Endometrium (tissue), 2 donors: ENCODE data around the gene CCBE1.
"Not testable (repeated sequence)": the region's sequence is repeated elsewhere in the genome, so short reads cannot be mapped to it uniquely, and the experiment has no call there.

Source experiments
- FAIRE-seq: peaks from 2 replicates; lab custom pipeline; 2012; peaks lifted over from hg19 to GRCh38; lab: Jason Lieb, UNC
- donor health status: control.
- donor health status: control.

The CCBE1 gene

DNA sequence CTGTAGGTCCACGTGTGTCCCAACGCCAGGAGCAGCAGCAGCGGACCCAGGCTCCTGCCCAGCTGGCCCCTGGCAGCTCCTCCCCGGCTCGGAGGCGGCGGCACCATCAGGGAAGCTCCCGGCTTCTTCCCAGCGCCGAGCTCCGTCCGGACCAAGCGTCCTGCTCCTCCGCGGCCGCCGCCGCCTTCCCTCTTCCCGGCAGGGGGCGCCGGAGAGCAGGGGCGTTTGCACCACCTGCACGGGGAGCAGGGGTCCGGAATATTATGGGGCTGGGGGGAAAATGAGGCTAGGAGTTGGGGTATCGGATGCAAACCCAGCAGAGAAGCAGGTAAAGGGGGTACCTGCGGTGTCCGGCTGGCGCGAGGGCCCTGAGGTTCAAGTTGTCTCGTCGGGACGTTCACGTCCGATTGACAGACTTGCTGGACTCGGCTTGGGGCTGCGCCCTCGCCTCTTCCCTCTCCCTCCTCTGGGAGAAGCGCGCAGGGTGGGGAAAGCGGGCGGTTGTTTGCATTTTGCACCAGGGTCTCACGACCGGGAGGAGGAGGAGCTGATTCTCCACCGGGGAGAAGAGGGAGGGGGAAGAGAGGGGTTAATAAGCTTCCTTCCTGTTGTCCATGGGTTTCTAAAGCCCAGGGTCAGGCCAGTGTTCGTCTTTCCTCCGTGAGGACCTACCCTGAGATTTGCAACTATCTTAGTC, at the start of gene CCBE1:
Gene CCBE1 (minus strand): TSS at position 188 of the 697 bp plus-strand sequence.
- FAIRE-seq, result no peak

DNA sequence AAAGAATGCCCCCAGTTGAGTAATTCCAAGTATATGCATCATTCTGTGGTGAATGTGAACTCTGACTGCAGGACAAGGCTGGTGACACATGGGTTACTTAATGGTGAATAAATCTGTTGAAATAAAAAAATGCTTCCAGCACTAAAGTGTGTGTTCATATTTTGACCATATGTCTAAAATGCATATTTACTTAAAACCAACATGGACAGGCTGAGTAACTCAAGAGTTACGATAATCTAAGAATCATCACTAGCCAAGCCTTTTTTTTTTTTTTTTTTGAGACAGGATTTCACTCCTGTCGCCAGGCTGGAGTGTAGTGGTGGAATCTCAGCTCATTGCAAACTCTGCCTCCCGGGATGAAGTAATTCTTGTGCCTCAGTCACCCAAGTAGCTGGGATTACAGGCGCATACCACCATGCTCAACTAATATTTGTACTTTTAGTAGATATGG, 47.1 kb upstream of the CCBE1 start:
- FAIRE-seq, result no peak

DNA sequence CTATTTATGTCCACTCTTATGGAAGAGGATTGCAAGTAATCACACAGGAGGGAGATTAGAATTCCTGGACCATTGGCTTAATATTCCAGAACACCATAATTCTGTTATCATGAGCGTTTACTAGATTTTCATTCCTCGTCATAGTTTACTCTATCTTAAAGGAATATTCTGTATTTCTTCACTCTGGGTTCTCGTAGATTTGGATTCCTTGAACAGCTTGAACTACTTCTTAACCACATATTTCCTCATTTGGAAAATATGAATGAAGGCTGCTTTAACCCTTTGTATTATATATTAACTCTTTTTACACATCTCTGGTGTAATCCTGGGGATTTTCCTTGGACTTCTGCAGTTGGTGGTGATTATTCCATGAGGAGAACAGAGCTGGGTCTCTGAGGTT, 46.3 kb upstream of the CCBE1 start:
- FAIRE-seq, result no peak

DNA sequence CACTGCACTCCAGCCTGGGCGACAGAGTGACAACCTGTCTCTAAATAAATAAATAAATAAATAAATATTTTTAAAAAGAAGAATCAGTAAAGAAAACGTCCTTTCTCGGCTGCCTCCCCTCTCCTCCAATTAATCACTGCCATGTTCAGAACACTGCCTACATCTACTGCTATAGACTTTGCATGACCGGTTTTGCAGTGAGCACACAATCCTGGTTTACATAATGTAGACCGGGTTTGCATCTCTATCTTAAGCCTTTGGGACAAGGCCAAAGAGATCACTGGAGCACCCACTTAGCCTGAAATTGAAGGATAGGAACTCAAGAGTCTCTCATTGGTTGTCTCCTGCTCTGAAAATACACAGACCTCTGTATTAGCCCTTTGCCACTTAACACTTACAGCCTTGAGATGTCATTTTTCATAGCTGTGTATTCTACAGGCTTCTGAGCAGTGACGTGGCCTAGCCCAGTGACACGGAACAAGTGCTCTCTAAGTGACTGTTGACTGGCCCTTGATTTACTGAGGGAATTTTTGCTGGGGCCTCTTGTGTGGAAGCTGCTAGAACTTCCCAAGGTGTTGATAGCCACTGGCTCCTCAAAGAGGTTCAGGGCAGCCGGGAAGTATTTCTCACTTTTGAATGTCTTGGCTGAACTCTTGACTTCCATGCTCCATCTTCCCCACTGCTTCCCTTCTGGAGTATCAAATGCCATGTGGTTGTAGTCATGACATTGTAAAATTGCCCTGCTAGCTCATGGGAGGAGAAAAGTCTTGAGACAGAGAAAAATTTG, 45.3 kb upstream of the CCBE1 start:
- no peak for FAIRE-seq

DNA sequence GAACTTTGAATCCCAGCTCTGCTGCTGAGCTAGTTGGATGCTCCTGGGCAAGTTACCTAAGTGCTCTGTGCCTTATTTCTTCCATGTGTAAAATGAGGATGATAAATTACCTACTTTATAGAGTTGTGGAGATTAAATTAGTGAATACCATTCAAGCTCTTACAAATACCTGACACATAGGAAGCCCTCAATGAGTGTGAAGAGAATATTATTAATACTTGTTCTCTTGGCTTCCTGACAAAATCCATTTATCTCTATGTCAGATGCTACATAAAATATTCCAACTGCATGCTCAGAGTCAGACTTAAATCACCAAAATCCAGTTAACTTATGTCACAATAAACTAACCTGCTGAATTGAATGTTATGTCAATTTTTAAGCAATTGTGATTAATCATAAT, 42.9 kb upstream of the CCBE1 start:
- no peak for FAIRE-seq

DNA sequence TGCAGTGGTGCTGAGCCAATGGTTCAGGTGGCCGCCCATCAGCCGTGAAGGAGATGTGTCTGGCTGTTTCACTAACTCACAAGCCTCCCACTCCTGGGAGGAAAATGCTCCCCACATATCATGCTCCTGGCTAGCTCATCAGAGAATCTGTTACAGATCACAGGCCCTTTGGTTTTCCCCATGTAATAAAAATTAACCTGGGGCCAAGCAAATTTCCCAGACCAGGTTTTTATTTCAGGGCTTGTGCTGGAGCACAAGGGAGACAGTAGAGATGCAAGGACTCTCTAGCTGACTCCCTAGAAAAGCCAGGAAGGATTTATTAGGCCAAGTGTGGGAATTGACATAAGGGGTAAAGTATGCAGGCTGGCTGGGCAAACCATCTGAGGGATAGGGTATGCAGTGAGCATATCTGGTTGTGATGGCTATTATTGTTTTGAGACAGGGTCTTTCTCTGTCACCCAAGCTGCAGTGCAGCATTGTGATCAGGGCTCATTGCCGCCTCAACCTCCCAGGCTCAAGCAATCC, 40.6 kb upstream of the CCBE1 start:
- FAIRE-seq, result no peak

GRCh38 chr18:59737335-59737734, 40.1 kb upstream of the CCBE1 start:
- not testable (repeated sequence) for FAIRE-seq

DNA sequence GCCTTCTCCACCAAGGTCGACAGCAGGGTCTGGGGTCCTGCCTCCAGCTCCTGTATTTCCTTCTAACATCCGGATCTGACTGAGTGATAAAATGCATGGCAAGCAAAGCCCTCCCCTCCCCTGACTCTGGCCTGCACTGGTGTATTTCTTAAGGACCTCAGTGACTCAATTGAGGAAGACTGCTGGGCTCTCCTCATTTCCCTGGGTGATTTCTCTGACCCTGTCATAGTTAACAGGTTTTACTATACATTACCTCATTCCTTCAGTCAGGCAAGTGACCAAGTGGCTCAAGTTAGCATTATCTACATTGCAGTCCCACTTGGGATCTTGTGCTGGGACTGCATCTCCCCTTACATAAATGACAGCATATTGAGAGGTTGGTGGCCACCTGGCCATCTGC, 38.8 kb upstream of the CCBE1 start:
- FAIRE-seq, result no peak

- FAIRE-seq, result no peak
Observed at GRCh38 chr18:59735269-59735860, 38.1 kb upstream of the CCBE1 start.

- no peak for FAIRE-seq
Observed at GRCh38 chr18:59733421-59733820, 36.2 kb upstream of the CCBE1 start.

- FAIRE-seq, result no peak
Observed at GRCh38 chr18:59730896-59731295, 33.7 kb upstream of the CCBE1 start.

DNA sequence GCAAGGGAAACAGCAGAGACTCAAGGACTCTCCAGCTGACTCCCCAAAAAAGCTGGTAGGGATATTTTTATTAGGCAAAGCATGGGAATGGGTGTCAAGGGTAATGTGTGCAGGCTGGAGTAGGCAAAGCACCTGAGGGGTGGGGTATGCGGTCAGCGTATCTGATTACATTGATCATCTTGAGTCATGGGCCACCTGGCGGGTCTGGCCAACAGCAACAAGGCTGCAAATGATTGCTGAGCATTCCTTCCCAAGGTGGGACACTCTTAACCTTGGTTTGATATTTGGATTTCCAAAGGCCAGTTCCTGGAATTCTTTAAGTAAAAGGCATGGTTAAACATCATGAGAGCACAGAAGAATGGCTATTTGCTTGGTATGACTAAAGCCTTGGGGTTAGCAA, 32.6 kb upstream of the CCBE1 start:
- FAIRE-seq, result no peak

- no peak for FAIRE-seq
Observed at GRCh38 chr18:59728816-59729215, 31.6 kb upstream of the CCBE1 start.

GRCh38 chr18:59725142-59725541, 27.9 kb upstream of the CCBE1 start:
- no peak for FAIRE-seq

DNA sequence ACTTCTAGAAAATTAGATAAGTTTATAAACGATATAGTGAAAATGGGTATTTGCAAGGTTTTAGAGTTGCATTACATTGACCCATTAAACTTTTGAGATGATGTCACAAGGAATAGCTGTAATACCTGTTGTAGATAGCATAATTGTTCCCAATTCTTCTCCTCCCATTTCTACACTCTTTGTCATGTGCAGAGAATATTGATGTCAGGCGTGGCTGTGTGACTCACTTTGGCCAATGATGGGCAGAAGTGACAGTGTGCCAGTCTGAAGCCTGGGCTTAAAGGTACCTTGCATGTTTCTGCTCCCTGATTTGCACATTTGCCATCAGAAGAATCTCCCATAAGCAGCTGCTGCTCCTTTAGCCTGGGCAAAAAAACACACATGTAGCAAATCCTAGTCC, 26.9 kb upstream of the CCBE1 start:
- no peak for FAIRE-seq

GRCh38 chr18:59721931-59722330, 24.7 kb upstream of the CCBE1 start:
- no peak for FAIRE-seq

DNA sequence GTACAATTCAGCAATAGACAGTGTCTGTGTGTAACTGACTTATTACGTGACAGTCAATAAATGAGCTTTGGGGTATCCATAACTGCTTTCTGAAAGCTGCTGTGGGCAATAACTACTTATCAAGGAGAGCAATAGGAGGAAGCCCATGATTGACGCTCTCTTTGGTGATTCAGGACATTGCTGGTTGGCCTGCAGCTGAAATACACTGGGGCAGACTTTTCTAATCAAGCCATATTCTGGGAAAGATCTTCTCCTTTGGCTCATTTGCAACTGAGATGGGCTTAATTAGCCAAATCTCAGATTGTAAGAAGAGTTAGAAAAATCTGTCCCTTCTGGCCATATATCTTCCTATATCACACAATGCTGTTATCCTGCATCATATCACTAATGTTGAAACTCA, 24.0 kb upstream of the CCBE1 start:
- no peak for FAIRE-seq

GRCh38 chr18:59719544-59720181, 22.4 kb upstream of the CCBE1 start:
- FAIRE-seq, result no peak

DNA sequence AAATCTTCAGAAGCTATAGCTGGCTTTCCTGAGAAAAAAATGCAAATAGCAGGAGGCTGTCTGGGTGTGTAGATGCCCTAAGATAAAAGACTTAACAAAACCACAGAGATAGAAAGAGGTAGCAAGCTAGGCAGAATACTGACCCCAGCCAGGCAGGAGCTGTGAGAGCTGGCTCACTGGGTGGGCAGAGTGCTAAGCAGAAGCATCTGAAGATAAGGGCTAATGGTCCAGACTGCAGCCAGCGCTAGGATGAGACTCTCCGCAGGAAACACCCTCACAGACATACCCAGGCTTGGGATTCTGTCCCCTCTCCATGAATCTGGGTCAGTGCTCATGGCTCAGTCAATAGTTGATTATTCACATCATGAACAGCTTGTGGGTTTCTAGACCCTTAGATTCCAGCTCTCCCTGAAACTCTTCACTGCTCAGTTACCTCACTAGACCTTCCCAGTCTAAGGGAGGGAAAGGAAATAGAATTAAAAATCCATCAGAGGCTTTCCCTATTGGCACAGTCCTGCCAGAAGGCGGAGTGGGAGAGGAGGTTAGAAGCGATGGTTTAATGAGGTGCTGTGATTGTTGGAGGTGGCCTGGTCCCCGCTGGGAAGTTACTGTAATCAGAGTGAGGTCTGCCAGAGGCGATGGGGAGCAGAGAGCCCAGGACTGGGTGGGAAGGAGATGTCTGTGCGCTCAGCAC, 21.4 kb upstream of the CCBE1 start:
- no peak for FAIRE-seq

DNA sequence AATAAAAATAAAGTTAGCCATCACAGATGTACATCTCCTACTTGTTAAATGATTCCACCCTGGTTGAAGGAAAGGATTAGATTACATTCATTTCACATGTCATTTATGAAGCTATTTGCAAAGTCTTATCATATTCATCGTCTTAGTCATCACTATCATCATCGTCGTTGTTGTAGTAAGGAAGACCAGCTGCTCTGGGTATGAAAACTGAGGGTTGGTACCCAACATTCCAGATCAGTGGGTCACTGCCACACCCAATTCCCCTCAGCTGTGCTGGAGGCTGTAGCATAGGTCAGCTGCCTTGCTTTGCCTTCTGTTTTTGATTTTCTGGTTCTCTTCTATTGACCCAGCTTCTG, 20.9 kb upstream of the CCBE1 start:
- no peak for FAIRE-seq

- FAIRE-seq, result no peak
Observed at GRCh38 chr18:59717291-59717690, 20.1 kb upstream of the CCBE1 start.

GRCh38 chr18:59715966-59716369, 18.7 kb upstream of the CCBE1 start:
- no peak for FAIRE-seq
